Femur (tissue), 1 donor: ENCODE results near the gene IMPG2.

Experiments
- DNase-seq: peaks from one replicate; pipeline ENCODE4 v3.0.0-alpha.2; 2017

IMPG2 gene

GRCh38 chr3:101179637-101180036 lies 140.7 kb downstream of the IMPG2 start:
- DNase-seq, result peak; percentile 33

GRCh38 chr3:101177577-101177976 lies 142.8 kb downstream of the IMPG2 start:
- DNase-seq, result no peak
